Measurements from ENCODE around the gene C22orf39. TPM values are rescaled to one million over a fixed set of nuclear protein-coding genes. Genes with fewer than 3 reads are reported as not detected.

The C22orf39 gene
- total and polyA plus RNA-seq, 12 donors = 27.0 to 72.5 (median 44.4) TPM

- Histone ChIP-seq H3K36me3 (replicated peaks in 1 of 2) (peaks cover 0 to 32% of the 10 kb centered on the region in 2 donors), H3K9me3 (replicated peaks in 1 of 3) (no peaks in the 10 kb centered on the region), H3K27me3 (no peaks in the 10 kb centered on the region), H3K27ac (no peak overlapping the region), H3K4me1 (replicated peaks in 1 of 2) (peaks cover 0 to 5% of the 10 kb centered on the region in 2 donors), H3K4me3 (no peak overlapping the region)
- peak in 1 of 7 donors; percentile 25 for DNase-seq
- 94 to 95% (median 95%) methylated on average over 6 of the region's 6 CpGs for WGBS, 4 donors
- intact Hi-C loops (cut with DNase I) = no loop called here
- TF ChIP-seq POLR2A (IDR thresholded peaks at IDR 0.05) = no peak
- TF ChIP-seq CTCF (IDR thresholded peaks at IDR 0.05) = no peak
These were observed 46.6 kb downstream of the C22orf39 start for GRCh38 chr22:19400881-19401280.

- intact Hi-C loops (cut with DNase I) = no loop called here
- Histone ChIP-seq H3K4me1 (replicated peaks in 1 of 2) (peaks cover 0 to 5% of the 10 kb centered on the region in 2 donors), H3K27ac (no peak overlapping the region), H3K4me3 (no peak overlapping the region), H3K27me3 (no peaks in the 10 kb centered on the region), H3K36me3 (replicated peaks in 1 of 2) (peaks cover 0 to 41% of the 10 kb centered on the region in 2 donors), H3K9me3 (replicated peaks in 1 of 3) (no peaks in the 10 kb centered on the region)
- peak in 1 of 7 donors; percentile 10 for DNase-seq
- TF ChIP-seq POLR2A (IDR thresholded peaks at IDR 0.05) (no peak), CTCF (IDR thresholded peaks at IDR 0.05) (no peak)
- WGBS, 4 donors = 79 to 95% (median 87%) methylated on average over 2 of the region's 2 CpGs
These were observed 48.9 kb downstream of the C22orf39 start for GRCh38 chr22:19398652-19399051.

GRCh38 chr22:19398206-19398605 is 49.3 kb downstream of the C22orf39 start:
- TF ChIP-seq CTCF (IDR thresholded peaks at IDR 0.05) = no peak
- no peak for TF ChIP-seq POLR2A (IDR thresholded peaks at IDR 0.05)
- peaks cover 0 to 45% of the 10 kb centered on the region in 2 donors for H3K36me3 ChIP-seq (replicated peaks in 1 of 2)
- H3K4me1 ChIP-seq (replicated peaks in 1 of 2) = peaks cover 0 to under 1% of the 10 kb centered on the region in 2 donors
- DNase-seq = peak in 1 of 7 donors; percentile 43
- 80 to 85% (median 83%) methylated on average over 6 of the region's 6 CpGs for WGBS, 4 donors
- no peak overlapping the region for H3K4me3 ChIP-seq
- no peaks in the 10 kb centered on the region for H3K9me3 ChIP-seq (replicated peaks in 1 of 3)
- intact Hi-C loops (cut with DNase I) = no loop called here
- H3K27me3 ChIP-seq = no peaks in the 10 kb centered on the region
- H3K27ac ChIP-seq = no peak overlapping the region

- Histone ChIP-seq H3K27me3 (no peaks in the 10 kb centered on the region), H3K4me3 (no peak overlapping the region), H3K27ac (no peak overlapping the region), H3K4me1 (replicated peaks in 1 of 2) (no peaks in the 10 kb centered on the region), H3K36me3 (replicated peaks in 1 of 2) (peaks cover 0 to 50% of the 10 kb centered on the region in 2 donors), H3K9me3 (replicated peaks in 1 of 3) (no peaks in the 10 kb centered on the region)
- intact Hi-C loops (cut with DNase I) = no loop called here
- peak in 1 of 7 donors; percentile 34 for DNase-seq
- TF ChIP-seq CTCF (IDR thresholded peaks at IDR 0.05) = no peak
- TF ChIP-seq POLR2A (IDR thresholded peaks at IDR 0.05) = no peak
- 85 to 92% (median 90%) methylated on average over 3 of the region's 3 CpGs for WGBS, 4 donors
These were observed 49.8 kb downstream of the C22orf39 start for GRCh38 chr22:19397734-19398104.
